GM19328 (cell line): Measurements from ENCODE around the gene FGFRL1.

Experiments used
- ATAC-seq: cut with Tn5 transposase; IDR thresholded peaks from one replicate; pipeline ENCODE4 v1.9.1; 2021; ENCODE audit warnings: mild to moderate bottlenecking, moderate library complexity; ENCODE audit not compliant: unreplicated experiment

Gene FGFRL1, protein sequence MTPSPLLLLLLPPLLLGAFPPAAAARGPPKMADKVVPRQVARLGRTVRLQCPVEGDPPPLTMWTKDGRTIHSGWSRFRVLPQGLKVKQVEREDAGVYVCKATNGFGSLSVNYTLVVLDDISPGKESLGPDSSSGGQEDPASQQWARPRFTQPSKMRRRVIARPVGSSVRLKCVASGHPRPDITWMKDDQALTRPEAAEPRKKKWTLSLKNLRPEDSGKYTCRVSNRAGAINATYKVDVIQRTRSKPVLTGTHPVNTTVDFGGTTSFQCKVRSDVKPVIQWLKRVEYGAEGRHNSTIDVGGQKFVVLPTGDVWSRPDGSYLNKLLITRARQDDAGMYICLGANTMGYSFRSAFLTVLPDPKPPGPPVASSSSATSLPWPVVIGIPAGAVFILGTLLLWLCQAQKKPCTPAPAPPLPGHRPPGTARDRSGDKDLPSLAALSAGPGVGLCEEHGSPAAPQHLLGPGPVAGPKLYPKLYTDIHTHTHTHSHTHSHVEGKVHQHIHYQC

DNA sequence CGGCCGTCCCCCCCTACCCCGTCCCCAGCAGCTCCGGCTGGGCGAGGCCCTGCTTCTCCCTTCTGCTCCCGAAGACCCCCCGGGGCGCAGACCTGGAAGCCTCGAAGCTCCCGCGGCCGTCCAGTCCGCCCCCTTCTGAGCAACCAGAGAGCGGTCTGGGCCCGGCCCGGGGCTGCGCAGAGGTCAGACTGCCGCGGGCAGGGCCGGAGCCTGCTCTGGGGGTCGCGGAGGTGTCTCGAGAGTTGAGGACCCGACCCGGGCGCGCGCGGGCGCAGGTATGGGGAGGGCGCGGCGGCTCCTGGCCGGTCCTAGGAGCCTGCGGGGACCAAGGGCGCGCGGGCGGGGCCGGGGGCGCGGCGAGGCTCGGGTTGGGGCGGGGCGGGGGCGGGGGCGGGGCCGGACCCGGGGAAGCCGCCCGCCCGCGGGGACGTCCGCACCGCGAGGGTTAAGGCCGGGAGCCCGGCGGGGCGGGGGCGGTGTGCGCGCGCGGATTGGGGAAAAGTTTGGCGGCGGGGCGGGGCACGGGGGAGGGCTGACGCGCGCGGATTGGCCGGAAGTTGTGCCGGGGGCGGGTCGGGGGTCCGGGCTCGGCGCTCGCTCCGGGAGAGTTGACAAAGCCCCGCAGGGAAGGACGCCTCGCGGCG, at the start of gene FGFRL1:
TSS of gene FGFRL1 (plus strand) at position 605 of the 644 bp plus-strand sequence. CDS start 860 bp downstream, outside the sequence.
- ATAC-seq = peak; percentile 39

DNA sequence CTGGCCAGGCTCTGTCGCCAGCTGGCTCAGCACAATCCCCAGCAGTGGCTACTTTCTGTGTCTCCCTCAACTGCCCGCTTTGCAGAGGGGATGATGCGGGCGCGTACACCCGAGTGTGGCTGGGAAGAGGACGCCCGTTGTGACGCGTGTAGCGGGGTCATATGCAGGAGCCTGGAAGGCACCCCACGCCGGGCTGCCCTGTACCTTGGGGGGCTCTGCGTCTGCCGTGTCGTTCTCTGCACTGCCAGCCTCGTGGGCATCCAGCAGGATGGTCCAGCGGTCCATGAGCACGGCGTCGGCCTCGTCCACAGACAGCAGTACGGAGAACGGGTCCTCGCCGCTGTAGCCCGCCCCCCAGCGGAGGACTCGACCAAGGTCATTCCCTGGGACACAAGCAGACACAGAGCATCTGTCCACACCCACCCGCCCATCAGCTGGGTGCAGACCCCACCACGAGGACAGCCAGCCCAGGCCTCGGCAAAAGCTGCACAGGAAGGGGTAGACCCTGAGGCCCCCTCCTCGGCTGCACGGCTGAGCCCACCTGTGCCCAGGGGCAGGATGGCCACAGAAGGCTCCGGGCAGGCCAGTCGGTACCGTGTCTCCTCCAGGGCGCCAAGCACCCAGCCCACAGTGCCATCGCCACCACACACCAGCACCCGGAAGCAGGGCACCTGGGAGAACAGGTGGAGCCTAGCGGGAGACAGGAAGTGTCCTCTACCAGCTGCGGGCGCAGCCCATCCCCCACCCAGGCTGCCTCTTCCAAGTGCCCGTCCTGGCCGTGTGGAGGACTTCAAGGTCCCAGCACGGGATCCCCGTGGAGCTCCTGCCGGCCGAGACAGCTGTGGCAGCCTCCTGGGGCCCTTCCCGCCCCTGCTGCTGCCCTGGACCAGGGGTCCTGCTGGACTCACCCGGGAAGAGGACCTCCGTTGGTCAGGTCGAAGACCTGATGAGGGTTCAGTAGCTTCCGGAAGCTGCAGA, 48.9 kb upstream of the FGFRL1 start:
- no peak for ATAC-seq

DNA sequence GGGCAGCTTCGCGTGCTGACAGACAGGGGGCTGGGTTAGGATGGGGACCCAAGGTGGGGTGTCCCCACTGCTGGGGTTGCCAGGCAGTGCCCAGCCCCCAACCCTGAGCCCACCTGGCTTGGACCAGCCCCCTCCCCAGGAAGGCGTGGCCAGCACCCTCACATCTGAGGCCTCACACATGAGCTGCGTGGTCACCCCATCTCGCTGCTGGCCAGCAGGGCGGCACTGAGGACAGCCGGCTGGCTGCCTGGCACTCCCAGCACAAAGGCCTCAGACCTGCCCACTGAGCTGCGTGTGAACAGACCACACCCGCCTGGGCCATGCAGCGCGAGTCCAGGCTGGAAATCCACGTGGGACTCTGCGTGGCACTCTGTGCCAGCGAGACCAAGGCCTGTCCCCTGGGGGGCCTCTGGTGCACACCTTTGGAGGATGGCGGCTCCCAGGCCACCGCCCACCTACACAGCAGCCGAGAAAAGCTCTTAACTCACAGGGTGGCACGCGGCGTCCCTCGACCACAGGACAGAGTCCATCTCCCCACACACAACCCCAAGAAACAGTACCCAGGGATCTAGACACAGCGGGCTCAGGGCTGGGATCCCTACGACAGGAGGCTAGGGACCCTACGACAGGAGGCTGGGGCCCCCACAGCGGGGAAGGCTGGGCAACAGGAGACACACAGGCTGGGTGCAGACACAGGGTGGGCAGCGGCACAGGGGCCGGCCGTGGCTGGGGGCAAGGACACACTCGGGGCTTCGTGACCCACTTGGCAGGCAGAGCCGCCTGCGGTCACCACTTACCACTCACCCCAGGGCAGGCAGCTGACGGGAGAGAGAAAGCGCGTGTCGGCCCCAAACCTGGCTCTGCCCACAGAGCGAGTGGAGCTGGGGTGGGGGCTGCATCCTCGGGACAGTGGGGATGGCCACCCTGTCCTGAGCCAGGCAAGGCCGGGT, 47.9 kb upstream of the FGFRL1 start:
- ATAC-seq = no peak

DNA sequence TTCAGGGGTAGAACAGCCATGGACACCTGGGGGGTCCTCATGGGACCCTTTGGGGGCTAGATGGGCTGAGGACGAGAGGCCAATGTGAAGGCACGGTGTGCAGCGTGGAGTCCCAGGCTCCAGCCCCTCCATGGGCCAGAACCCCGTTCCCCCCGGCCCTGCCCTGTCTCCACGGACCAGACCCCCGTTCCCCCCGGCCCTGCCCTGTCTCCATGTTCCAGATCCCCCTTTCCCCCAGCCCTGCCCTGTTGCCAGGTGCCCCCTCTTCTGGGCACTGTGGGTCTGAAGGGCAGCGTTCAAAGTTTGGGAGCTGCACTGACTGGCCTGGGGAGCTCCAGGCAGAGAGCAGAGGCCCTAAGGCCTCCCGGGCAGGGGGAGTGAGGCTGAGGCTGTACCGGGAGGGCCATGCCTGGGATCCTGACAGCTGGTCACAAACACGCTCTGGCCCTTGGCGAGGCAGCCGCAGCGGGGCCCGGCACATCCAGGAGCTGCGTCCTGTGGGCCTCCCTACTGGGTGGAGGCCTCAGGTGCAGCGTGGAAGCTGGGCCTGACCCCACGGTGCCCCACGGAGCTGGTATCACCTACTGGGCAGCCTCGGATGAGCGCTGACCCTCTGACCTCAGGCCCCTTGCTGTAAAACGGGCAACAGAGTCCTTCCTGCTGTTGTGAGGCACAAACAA, 46.9 kb upstream of the FGFRL1 start:
- no peak for ATAC-seq

DNA sequence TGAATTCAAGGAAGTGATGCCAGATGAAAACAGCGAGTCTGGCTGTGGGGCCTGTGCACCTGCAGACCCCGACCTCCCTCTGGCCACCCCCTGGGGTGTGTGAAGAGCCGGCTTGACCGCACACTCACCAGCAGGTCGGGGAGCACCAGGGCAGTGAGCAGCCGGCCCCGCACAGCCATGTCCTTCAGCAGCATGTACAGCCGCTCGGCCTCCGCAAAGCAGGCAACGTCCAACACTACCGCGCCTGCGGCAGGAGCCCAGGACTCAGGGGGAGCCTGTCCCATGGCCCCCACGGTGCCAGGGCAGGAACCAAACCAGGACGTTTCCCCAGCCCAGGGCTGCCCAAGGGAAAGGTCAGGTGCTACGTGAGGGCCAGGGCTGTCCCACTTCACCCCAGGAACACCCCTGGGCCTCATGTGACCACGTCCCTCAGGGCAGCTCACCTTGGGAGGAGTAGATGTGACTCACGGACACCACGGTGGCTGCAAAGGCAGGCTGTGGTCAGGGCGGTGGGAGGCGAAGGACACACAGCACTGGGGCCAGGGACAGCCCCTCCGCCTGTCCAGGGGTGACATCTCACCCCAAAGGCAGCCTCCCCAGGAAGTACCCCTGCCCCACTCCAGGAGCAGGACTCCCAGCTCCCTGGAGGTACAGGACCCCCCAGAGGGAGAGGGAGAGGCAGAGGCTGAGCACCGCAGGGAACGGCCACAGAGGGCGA, 46.2 kb upstream of the FGFRL1 start:
- no peak for ATAC-seq

DNA sequence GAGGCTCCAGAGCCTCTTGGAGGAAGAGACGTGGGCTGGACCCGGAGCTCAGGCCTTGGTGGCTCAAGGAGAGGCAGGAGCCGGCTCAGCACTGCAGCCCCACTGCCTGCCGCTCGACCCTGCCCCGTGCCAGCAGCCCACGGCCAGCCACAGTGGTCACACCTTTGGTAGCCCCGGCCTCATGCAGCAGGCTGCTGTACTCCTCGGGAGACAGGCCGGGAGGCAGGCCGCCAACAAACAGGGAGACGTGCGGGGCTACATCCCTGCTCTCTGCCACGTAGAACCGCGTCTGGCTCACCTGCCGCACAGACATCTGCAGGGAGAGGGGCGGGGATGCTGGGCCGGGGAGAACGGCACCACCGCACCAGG, 45.7 kb upstream of the FGFRL1 start:
- no peak for ATAC-seq

DNA sequence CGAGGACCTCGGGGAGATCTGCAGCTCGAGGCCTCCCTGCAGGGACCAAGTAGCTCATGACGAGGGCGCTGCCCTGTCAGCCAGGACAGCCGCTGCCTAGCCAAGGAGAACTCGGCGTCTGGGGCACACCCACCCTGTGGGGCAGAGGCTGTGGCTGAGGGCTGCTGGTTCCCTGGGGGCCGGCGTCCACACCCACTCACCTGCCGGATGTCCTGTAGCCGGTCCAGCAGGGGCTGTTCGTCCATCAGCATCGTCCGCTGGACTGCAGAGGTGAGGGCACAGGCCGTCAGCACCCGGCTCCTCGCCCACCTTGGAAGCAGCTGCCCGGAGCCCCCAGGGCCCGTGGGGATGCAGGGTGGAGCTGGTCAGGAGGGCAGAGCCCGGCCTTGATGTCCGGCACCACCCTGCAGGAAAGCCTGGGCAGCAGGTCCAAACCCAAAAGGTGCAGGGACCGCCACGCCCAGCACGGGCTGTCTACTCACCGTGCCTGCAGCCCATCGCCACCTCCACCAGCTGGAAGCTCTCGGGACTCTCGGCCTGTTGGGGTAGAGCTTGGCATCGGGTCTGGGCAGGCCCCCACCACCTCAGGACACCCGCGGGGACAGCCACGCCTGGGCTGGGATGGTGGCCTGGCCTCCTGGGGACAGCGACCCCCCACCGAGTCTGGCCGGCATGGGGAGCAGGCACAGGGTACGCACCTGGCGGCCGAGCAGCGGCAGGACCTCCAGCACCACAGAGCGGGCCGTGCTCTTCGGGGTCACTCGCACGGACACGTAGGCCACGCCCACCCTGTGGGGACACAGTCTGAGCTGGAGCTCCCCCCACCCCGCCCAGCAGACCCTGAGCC, 44.9 kb upstream of the FGFRL1 start:
- no peak for ATAC-seq

DNA sequence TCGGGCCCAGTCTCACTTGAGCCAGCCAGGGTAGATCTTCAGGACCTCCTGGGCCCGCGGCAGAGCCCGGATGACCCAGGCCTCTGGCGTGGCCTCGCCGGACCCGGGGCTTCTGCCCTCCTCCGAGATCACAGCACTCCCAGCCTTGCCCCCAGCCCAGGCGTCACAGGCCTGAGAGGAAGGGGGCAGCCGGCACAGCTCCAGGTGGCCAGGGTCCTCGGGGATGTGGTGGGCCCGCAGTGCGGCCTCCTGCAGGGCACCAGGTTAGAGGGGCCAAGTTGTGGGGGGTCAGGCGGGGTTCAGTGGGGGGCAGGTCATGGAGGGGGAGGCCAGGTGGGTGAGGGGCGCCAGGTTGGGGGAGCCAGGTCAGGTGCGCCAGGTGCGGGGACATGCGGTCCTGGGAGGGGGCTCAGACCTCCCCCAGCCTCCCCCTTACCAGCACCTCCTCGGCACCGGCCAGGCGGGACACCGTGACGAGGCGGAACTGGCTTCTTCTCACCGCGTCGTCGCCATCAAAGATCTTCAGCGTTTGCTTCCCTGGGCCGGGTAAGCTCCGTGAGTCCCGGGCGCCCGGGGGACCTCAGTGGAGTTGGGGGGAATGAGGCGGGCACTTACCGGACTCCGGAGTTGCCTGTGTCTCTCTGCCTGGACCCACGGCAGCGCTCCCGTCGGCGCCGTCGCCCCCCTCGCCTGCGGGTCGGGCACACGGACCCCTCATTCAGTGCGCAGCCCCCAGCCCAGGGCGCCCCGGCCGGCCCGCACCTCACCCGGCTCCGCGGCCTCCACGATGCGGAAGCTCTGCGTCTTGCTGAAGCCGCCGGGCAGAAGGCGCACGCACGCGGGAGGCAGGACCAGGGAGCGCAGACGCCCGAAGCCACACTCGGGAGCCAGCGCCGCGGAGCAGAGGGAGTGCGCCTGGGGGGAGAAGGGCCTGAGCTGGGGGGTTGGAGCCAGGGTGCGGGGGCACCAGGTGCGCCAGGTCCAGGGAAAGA, 44.0 kb upstream of the FGFRL1 start:
- ATAC-seq = no peak

DNA sequence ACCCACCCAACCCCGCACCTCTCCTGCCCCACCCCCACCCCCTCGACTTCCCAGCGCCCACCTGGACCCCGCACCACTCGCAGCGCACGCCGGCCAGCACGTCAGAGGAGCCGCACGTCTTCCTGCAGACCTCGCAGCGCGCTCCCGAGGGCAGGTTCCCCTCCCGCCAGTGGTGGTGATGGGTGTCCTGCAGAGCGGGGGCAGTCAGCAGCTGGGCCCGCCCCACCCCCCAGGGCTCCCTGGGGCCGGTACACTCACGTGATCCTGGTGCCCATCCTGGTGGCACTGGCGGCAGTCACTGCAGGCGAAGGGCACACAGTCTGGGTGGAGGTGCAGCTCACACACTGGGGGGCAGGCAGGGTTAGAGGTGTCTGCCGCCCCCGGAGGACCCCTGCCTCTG, 43.2 kb upstream of the FGFRL1 start:
- no peak for ATAC-seq

DNA sequence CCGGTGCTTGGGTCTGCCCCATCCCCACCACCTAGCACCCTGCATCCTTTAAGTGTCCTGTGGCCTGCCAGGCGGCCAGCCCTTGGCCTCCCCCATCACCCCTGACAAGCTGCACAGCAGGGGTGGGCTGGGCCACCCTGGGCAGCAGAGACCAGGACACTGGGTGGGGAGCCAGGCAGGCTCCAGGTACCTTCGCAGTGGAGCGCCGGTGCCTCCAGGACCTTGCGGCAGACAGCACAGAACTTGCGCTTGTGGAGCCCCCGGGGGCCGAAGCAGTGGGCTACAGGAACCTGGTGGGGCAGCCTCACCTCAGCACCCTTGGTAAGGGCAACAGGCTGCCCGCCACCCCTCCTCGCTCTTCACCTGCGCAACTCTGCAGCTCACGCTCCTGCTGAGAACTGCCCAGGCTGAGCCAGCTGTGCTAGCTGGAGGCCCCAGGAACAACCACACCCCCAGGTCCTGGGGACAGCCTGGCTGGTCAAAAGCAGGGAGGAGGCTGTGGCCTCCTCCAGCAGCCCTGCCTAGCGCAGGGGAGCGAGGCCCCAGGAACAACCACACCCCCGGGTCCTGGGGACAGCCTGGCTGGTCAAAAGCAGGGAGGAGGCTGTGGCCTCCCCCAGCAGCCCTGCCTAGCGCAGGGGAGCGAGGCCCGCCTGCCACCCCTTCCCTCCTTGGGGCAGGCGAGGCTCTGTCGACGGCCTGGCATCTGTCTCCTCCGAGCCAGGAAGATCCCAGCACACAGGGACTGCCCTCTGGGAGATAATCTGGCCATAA, 42.6 kb upstream of the FGFRL1 start:
- ATAC-seq = no peak

DNA sequence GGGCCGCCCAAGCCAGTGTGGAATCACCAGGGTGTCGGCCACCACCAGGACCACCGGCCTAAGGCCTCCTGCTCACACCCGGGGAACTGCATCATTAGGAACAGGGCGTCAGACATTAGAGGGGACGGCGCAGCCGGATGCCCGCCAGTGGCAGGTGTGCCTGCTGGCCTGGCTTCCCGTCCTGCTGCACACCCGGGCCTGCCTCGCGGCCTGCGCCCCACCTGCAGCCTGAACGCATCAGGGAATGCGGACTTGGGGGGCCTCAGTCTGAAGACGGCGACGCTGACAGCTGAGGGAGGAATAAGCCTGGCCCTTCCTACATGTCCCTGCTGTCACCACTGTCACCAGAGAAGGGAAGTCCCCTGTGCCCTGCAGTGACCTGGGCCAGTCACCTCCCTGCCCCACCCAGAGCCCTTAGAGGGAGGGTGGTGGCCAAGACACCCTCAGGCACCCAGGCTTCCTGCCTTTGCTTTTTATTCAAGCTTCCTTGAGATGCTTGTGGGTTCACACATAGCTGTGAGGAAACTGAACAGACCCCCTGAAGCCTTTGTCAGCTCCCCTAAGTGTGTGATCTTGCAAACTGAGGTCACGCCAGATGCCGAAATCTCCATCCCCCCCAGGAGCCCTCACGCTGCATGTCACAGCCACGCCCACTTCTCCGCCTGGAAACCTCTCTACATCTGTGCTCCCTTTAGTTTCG, 41.2 kb upstream of the FGFRL1 start:
- ATAC-seq = no peak

DNA sequence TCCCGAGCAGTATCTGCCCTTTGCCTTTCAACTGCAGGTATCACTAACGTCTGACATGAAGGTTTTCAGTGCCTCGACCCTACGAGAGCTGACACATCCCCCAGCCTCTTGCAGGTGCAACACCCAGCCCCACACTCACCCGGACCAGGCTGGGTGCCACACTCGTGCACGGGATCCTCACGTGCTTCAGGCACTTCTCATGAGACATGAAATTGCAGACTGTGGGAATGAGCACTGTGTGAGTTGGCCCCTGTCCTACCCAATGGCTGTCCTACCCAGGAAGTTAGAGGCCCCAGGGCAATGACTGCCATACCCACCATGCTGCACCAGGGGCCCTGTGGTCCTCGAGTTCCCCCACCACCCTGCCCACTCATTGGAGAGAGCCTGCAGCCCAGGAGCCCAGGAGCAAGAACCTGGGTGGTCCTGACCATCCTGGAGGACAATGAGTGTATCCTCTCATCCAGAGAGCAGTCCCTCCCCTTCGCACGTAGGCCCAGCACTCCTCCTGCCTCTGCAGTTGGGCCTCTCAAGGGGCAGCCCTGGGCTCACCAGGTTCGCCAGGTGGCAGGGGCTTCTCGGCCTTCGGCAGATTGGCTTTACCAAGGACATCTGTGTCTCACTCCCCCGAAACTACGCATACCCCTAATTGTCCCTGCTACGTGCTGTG, 40.4 kb upstream of the FGFRL1 start:
- ATAC-seq = no peak

DNA sequence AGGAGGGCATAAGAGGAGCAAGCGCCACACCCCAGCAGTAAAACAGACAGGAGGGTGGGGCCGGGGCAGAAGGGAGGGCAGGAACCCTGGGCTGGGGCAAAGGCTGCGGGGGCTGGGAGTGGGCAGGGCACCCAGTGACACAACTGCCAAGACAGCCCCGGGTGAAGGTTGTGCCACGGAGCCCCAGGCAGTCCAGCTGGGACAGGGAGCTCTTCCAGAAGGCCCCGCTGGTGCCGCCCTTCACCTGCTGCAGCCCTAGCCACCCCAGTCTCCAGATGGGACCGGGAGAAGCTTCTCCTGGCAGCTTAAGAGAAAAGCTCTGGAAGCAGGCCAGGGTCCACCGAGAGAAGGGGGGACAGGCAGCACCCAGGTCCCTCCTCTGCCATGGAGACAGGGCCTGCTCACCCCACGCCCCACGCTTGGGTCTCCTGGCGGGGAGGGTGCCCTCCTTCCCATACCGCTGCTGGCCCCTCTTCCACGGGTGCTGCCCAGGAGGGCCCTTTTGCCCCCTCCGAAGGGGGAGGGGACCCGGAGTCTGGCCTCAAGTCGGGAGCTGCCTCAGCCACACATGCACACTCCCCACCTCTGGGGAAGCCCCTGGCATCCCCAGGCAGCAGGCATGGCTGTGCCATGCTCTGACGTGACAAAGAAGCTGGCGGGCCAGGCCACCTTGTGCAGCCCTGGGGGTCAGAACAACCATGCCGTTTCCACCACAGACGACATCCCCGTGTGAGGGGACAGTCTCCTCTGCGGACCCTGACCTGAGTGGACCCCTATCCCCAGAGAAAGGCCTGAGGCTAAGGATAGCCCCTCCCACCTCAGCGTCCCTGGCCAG, 39.5 kb upstream of the FGFRL1 start:
- no peak for ATAC-seq
